ENCODE data around the gene MAP2K5. TPM values are rescaled to one million over a fixed set of nuclear protein-coding genes. Genes with fewer than 3 reads are reported as not detected.

Gene MAP2K5
- total RNA-seq, 1 experiment from 2014 or later, result 13.6 TPM

DNA sequence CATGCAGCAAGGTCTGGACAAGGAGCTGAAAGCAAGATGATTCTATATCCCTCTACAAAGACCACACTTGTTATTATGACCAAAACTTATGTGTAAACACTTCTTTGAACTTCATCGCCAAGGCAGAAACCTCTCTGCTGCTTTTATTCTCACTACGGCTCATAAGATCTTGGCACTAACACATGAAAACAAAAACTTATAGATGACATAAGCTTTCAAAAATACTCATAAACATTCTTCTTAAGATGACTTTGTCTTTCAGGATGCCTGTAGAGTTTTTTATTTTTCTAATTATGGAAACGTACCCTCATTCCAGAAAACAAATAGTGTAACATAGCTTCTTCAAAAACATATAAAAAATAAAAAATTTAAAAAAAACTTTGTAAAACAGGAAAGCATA is 34.1 kb upstream of the MAP2K5 start (continued):
- TF ChIP-seq JAZF1 (CRISPR knock-in tag; IDR thresholded peaks at IDR 0.05) (no peak), GRHL2 (CRISPR knock-in tag; IDR thresholded peaks at IDR 0.05; ENCODE audit: insufficient replicate concordance, severe bottlenecking) (no peak), ZNF671 (CRISPR knock-in tag; IDR thresholded peaks at IDR 0.05) (no peak), SOX15 (CRISPR knock-in tag; IDR thresholded peaks at IDR 0.05) (no peak)

DNA sequence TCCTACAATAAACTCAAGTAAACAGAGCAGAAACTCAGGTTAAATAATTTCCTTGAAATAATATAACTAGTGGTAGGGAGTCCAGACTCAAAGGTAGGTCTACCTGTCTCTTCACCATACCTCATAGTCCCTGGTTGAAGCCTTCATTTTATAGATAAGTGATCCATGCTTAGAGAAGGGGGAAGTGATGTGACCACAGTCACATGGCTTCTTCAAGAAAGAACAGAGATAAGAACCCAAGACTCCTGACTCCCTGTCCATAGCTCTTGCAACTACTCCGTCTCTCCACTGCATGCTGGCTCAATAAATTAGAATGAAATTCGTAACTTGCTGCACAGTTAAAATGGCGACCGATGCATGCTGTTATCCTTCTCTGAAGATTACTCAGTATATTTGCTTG is 32.6 kb upstream of the MAP2K5 start:
- ChIA-PET CTCF (interaction anchor here (0.6 kb wide), 1 partner anchor 323 kb away, joined by 3 read pairs; no protein-coding TSS in a partner anchor), POLR2A (no interaction called here)
- H3K36me3 Mint-ChIP-seq, result no peaks in the 10 kb centered on the region
- DNase-seq (ENCODE audit: low spot score) (no peak), ATAC-seq (no peak)
- no peaks in the 10 kb centered on the region for H3K9me3 Mint-ChIP-seq
- H3K27ac Mint-ChIP-seq, result no peak overlapping the region
- H3K27me3 Mint-ChIP-seq (ENCODE audit: low read depth), result no peaks in the 10 kb centered on the region
- H3K4me3 Mint-ChIP-seq, result no peak overlapping the region
- TF ChIP-seq HMGA2 (CRISPR knock-in tag; IDR thresholded peaks at IDR 0.05), result no peak
- TF ChIP-seq, protein P1, sequence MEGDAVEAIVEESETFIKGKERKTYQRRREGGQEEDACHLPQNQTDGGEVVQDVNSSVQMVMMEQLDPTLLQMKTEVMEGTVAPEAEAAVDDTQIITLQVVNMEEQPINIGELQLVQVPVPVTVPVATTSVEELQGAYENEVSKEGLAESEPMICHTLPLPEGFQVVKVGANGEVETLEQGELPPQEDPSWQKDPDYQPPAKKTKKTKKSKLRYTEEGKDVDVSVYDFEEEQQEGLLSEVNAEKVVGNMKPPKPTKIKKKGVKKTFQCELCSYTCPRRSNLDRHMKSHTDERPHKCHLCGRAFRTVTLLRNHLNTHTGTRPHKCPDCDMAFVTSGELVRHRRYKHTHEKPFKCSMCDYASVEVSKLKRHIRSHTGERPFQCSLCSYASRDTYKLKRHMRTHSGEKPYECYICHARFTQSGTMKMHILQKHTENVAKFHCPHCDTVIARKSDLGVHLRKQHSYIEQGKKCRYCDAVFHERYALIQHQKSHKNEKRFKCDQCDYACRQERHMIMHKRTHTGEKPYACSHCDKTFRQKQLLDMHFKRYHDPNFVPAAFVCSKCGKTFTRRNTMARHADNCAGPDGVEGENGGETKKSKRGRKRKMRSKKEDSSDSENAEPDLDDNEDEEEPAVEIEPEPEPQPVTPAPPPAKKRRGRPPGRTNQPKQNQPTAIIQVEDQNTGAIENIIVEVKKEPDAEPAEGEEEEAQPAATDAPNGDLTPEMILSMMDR (IDR thresholded peaks at IDR 0.05), result no peak
- no peak for TF ChIP-seq FOXP1 (CRISPR knock-in tag; IDR thresholded peaks at IDR 0.05; ENCODE audit: borderline replicate concordance)
- TF ChIP-seq, protein P2, sequence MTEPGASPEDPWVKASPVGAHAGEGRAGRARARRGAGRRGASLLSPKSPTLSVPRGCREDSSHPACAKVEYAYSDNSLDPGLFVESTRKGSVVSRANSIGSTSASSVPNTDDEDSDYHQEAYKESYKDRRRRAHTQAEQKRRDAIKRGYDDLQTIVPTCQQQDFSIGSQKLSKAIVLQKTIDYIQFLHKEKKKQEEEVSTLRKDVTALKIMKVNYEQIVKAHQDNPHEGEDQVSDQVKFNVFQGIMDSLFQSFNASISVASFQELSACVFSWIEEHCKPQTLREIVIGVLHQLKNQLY (CRISPR knock-in tag; IDR thresholded peaks at IDR 0.05), result no peak
- no peak for TF ChIP-seq ZNF423 (CRISPR knock-in tag; IDR thresholded peaks at IDR 0.05)
- TF ChIP-seq, protein P3, sequence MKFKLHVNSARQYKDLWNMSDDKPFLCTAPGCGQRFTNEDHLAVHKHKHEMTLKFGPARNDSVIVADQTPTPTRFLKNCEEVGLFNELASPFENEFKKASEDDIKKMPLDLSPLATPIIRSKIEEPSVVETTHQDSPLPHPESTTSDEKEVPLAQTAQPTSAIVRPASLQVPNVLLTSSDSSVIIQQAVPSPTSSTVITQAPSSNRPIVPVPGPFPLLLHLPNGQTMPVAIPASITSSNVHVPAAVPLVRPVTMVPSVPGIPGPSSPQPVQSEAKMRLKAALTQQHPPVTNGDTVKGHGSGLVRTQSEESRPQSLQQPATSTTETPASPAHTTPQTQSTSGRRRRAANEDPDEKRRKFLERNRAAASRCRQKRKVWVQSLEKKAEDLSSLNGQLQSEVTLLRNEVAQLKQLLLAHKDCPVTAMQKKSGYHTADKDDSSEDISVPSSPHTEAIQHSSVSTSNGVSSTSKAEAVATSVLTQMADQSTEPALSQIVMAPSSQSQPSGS (CRISPR knock-in tag; IDR thresholded peaks at IDR 0.05; ENCODE audit: borderline replicate concordance, low read depth), result no peak
- TF ChIP-seq IRF2 (CRISPR knock-in tag; IDR thresholded peaks at IDR 0.05; ENCODE audit: borderline replicate concordance, low read depth), result no peak
- TF ChIP-seq MXD4 (CRISPR knock-in tag; IDR thresholded peaks at IDR 0.05; ENCODE audit: borderline replicate concordance), result no peak
- no peak for TF ChIP-seq TEAD4 (CRISPR knock-in tag; IDR thresholded peaks at IDR 0.05)
- TF ChIP-seq GRHL2 (CRISPR knock-in tag; IDR thresholded peaks at IDR 0.05; ENCODE audit: insufficient replicate concordance, severe bottlenecking), result no peak
- TF ChIP-seq, protein P4, sequence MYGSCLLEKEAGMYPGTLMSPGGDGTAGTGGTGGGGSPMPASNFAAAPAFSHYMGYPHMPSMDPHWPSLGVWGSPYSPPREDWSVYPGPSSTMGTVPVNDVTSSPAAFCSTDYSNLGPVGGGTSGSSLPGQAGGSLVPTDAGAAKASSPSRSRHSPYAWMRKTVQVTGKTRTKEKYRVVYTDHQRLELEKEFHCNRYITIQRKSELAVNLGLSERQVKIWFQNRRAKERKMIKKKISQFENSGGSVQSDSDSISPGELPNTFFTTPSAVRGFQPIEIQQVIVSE (CRISPR knock-in tag; IDR thresholded peaks at IDR 0.05; ENCODE audit: borderline replicate concordance), result no peak
- no peak for TF ChIP-seq ZBTB21 (CRISPR knock-in tag; IDR thresholded peaks at IDR 0.05; ENCODE audit: borderline replicate concordance)
- TF ChIP-seq, protein P5, sequence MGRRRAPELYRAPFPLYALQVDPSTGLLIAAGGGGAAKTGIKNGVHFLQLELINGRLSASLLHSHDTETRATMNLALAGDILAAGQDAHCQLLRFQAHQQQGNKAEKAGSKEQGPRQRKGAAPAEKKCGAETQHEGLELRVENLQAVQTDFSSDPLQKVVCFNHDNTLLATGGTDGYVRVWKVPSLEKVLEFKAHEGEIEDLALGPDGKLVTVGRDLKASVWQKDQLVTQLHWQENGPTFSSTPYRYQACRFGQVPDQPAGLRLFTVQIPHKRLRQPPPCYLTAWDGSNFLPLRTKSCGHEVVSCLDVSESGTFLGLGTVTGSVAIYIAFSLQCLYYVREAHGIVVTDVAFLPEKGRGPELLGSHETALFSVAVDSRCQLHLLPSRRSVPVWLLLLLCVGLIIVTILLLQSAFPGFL (CRISPR knock-in tag; IDR thresholded peaks at IDR 0.05; ENCODE audit: borderline replicate concordance), result no peak
- no peak for TF ChIP-seq ESRRA (CRISPR knock-in tag; IDR thresholded peaks at IDR 0.05; ENCODE audit: borderline replicate concordance)
- 0 out of 2 replicates have a peak, but pooled peaks cover 3% of the 10 kb centered on the region for H3K4me1 Mint-ChIP-seq

DNA sequence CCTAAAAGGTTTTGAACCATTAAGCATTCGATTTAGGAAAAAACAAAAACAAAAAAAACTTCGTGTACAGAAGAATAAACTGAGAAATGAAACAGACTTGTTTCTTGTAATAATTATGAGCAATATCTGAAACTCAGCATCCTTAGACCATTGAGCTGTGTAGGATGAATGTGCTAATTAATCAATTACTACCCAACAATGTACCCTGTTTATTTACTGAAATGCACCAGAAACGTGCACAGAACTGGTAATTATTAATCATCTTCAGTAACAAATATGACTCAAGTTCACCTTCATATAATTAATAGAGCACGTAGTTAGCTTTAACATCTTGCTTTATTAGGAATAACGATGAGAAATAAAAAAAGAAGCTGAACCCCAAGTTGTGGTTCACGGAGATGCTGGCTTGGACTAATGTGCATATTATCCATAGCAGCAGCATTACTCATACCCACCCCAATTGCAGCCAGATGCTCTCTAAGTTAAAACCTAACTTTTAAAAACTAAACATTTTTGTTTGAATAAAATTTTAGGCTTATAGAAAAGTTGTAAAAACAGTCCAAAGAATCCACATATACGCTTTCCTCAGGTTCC is 31.8 kb upstream of the MAP2K5 start:
- H3K27ac Mint-ChIP-seq, result no peak overlapping the region
- DNase-seq (ENCODE audit: low spot score), result no peak
- H3K9me3 Mint-ChIP-seq, result no peaks in the 10 kb centered on the region
- H3K4me1 Mint-ChIP-seq, result 0 out of 2 replicates have a peak, but pooled peaks cover 3% of the 10 kb centered on the region
- no peaks in the 10 kb centered on the region for H3K36me3 Mint-ChIP-seq
- ChIA-PET CTCF (interaction anchor here (0.6 to 0.9 kb wide), 2 partner anchors 10 to 245 kb away, joined by 3 to 5 read pairs; no protein-coding TSS in a partner anchor), POLR2A (no interaction called here)
- H3K4me3 Mint-ChIP-seq, result no peak overlapping the region
- ATAC-seq, result no peak
- no peaks in the 10 kb centered on the region for H3K27me3 Mint-ChIP-seq (ENCODE audit: low read depth)
- TF ChIP-seq TEAD4 (CRISPR knock-in tag; IDR thresholded peaks at IDR 0.05) (no peak), TP53 (CRISPR knock-in tag; IDR thresholded peaks at IDR 0.05) (no peak), ZNF138 (CRISPR knock-in tag; conservative IDR thresholded peaks at IDR 0.05) (no peak), NR2C2 (CRISPR knock-in tag; IDR thresholded peaks at IDR 0.05) (no peak), NR3C1 (CRISPR knock-in tag; conservative IDR thresholded peaks at IDR 0.05; ENCODE audit: low read depth) (no peak)
- TF ChIP-seq, protein P6, sequence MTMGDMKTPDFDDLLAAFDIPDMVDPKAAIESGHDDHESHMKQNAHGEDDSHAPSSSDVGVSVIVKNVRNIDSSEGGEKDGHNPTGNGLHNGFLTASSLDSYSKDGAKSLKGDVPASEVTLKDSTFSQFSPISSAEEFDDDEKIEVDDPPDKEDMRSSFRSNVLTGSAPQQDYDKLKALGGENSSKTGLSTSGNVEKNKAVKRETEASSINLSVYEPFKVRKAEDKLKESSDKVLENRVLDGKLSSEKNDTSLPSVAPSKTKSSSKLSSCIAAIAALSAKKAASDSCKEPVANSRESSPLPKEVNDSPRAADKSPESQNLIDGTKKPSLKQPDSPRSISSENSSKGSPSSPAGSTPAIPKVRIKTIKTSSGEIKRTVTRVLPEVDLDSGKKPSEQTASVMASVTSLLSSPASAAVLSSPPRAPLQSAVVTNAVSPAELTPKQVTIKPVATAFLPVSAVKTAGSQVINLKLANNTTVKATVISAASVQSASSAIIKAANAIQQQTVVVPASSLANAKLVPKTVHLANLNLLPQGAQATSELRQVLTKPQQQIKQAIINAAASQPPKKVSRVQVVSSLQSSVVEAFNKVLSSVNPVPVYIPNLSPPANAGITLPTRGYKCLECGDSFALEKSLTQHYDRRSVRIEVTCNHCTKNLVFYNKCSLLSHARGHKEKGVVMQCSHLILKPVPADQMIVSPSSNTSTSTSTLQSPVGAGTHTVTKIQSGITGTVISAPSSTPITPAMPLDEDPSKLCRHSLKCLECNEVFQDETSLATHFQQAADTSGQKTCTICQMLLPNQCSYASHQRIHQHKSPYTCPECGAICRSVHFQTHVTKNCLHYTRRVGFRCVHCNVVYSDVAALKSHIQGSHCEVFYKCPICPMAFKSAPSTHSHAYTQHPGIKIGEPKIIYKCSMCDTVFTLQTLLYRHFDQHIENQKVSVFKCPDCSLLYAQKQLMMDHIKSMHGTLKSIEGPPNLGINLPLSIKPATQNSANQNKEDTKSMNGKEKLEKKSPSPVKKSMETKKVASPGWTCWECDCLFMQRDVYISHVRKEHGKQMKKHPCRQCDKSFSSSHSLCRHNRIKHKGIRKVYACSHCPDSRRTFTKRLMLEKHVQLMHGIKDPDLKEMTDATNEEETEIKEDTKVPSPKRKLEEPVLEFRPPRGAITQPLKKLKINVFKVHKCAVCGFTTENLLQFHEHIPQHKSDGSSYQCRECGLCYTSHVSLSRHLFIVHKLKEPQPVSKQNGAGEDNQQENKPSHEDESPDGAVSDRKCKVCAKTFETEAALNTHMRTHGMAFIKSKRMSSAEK (CRISPR knock-in tag; IDR thresholded peaks at IDR 0.05; ENCODE audit: borderline replicate concordance), result no peak

Measured in WTC11 (cell line).